Psoas muscle (tissue), 8 donors: ENCODE results near the gene MYO1G. TPM values are rescaled to one million over a fixed set of nuclear protein-coding genes. Genes with fewer than 3 reads are reported as not detected.

ENCODE experiments used
- ATAC-seq, 4 donors: fragments of 200-7000 bp; cut with Tn5 transposase; one replicate each; pipeline ENCODE4 v1.9.1; 2020; ENCODE audit warnings: moderate library complexity in 3 of 4, mild to moderate bottlenecking in 2 of 4
- DNase-seq, 2 donors: peaks; one replicate each; pipeline ENCODE4 v3.0.0-alpha.2; 2020
- H3K27ac ChIP-seq: fragments of 200-600 bp; one replicate; pipeline ENCODE4 v1.8.0; 2022
- H3K27me3 ChIP-seq, 3 donors: fragments of 200-600 bp in 1 of 3; one replicate each; pipeline versions ENCODE4 v1.6.1 to v1.8.0; 2013 to 2022; ENCODE audit warnings: low read length in 2 of 3, mild to moderate bottlenecking in 2 of 3, moderate library complexity in 1 of 3; ENCODE audit not compliant: insufficient read depth in 3 of 3
- H3K36me3 ChIP-seq, 2 donors: fragments of 200-600 bp in 1 of 2; one replicate each; pipeline versions ENCODE4 v1.6.1 to v1.8.0; 2013 to 2022; ENCODE audit warnings: low read depth in 1 of 2, mild to moderate bottlenecking in 1 of 2, moderate library complexity in 1 of 2; ENCODE audit not compliant: insufficient read depth in 1 of 2
- H3K4me1 ChIP-seq: fragments of 200-600 bp; one replicate; pipeline ENCODE4 v1.8.0; 2022
- H3K4me3 ChIP-seq: fragments of 200-600 bp; one replicate; pipeline ENCODE4 v1.8.0; 2022; ENCODE audit warnings: mild to moderate bottlenecking
- H3K9me3 ChIP-seq: fragments of 200-600 bp; one replicate; pipeline ENCODE4 v1.8.0; 2022
- WGBS, 3 donors: extraction: QIAGEN DNeasy Blood & Tissue Kit; methylation state at CpG; one replicate each; pipeline versions ENCODE4 v1.1.6 to v1.1.7; 2013; 5-methylcytosine and 5-hydroxymethylcytosine counted together
- intact Hi-C, 2 donors: fragments of 100-400 bp; cut with DNase I; formaldehyde crosslinking; loops; one replicate each; pipeline versions ENCODE4 v1.11.0 to v1.14.2; 2022
- polyA plus RNA-seq, 3 donors: library from polyadenylated mRNA; stranded (reverse); fragments of 200-250 nt; gene quantifications; one replicate each; pipeline ENCODE4 v1.2.3, GENCODE V29; 2013
- total RNA-seq, 4 donors: library from RNA; stranded (reverse); fragmentation: NEBNext Ultra II Directional in 2 of 4; extraction: Animal tissue kit (Norgen Biotek cat#: 25700) in 2 of 4; gene quantifications; one replicate each; pipeline versions ENCODE4 v1.2.1 to v1.2.4, GENCODE V29; 2021 to 2023
- TF ChIP-seq, protein P1 (sequence below): fragments of 200-600 bp; IDR thresholded peaks from one replicate; pipeline ENCODE4 v1.8.0; 2022; ENCODE audit warnings: antibody characterized with exemption
- donor health status: healthy with polysubstance abuse.
- donor health status: DM: no; HTN: no; CAD: no; lungs with moderate emphysema.
- donor health status: Bipolar disorder and iron deficiency.
- donor health status: healthy.
- donor health status: DM: yes; HTN: yes; CAD: no.
- donor health status: DM: no; HTN: no; CAD: no.
- donor health status: DM: no; HTN: no; CAD: no.
- donor health status: DM: yes; HTN: yes; CAD: no.

Gene MYO1G
- total and polyA plus RNA-seq, 7 donors = 0.11 to 1.9 (median 0.41) TPM

DNA sequence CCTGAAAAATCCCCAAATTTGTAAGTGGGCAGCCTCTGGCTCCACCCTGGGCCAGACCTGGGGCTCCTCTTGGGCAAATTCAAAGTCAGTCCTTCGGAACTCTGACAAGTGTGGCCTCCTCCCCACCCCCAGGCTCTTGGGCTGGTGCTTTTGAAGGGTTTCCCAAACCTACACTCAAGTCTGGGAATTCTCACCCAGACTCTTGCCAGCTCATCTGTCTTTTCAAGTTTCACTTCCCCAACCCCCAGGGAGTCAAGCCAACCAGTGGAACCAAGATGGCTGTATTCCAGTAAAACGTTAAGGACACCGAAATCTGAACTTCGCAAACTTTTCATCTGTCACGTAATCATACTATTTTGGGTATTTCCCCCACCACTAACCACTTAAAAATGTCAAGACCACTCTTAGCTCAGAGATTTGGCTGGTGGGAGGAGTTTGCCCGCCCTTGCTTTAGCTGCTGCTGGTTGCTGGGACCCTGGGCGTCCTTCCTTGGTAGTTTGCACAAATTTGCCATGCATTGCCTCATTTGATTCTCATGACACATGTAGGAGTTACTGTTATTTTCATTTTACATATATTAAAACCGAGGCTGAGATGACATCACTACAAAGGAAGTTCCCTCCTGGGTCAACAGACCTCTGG is 1.7 kb upstream of the MYO1G start:
- no peak for DNase-seq
- ATAC-seq = peak in 1 of 4 donors; percentile 29
- intact Hi-C loops = loop anchor here in 1 of 2 donors (2.0 kb wide), 1 partner anchor 60 kb away; no protein-coding TSS in a partner anchor
- peak overlapping the region; percentile 36 for H3K27ac ChIP-seq
- WGBS, 3 donors = 54 to 69% (median 54%) methylated on average over 8 of the region's 8 CpGs
- no peak overlapping the region for H3K4me3 ChIP-seq
- TF ChIP-seq, protein P1, sequence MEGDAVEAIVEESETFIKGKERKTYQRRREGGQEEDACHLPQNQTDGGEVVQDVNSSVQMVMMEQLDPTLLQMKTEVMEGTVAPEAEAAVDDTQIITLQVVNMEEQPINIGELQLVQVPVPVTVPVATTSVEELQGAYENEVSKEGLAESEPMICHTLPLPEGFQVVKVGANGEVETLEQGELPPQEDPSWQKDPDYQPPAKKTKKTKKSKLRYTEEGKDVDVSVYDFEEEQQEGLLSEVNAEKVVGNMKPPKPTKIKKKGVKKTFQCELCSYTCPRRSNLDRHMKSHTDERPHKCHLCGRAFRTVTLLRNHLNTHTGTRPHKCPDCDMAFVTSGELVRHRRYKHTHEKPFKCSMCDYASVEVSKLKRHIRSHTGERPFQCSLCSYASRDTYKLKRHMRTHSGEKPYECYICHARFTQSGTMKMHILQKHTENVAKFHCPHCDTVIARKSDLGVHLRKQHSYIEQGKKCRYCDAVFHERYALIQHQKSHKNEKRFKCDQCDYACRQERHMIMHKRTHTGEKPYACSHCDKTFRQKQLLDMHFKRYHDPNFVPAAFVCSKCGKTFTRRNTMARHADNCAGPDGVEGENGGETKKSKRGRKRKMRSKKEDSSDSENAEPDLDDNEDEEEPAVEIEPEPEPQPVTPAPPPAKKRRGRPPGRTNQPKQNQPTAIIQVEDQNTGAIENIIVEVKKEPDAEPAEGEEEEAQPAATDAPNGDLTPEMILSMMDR = no peak
- no peaks in the 10 kb centered on the region for H3K27me3 ChIP-seq
- H3K4me1 ChIP-seq = peaks cover 12% of the 10 kb centered on the region
- no peaks in the 10 kb centered on the region for H3K9me3 ChIP-seq
- peaks cover 8 to 62% of the 10 kb centered on the region in 2 donors for H3K36me3 ChIP-seq

DNA sequence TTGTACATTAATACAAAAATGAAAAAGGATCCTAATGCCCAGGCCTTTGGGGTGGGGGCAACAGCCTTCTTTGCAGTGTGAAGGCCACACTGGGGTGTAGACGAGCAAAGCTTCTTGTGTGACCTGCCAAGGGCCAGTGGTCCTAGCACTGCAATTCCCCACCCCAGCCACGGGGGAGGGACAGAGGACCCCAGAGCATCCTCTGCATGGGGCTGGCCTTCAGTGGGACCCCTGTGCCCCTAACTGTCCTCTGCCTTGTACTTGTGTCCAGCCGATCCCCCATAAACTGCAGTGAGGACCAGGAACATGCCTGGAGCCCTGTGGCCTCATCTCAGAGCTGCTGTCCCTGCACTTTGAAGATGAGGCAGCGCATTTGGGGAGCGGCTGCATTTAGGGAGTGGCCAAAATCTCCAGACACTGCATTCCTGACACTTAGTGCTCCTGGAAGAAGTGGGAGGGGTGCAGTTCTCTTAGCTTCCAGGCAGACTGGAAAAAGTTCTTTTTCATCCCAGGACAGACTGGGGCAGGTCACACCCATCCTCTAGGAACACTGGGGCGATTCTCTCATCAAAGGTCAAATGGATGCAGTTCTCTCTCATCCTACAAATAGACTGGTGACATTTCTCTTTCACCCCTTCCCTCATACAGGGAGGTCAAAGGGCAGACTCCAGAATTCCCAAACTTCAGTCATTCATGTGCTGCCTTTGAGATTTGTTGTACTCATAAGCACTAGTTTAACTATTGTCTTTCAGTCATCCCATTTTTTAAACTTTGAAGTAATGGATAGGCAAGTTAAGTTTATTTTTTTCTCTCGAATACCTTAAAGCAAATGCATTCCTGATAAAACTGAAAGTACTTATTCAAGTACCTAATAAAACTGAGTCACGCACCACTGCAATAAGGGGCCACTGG is 922 bp upstream of the MYO1G start:
- 81 to 85% (median 82%) methylated on average over 8 of the region's 8 CpGs for WGBS, 3 donors

GRCh38 chr7:44977959-44978335 is 868 bp downstream of the MYO1G start:
- Histone ChIP-seq H3K36me3 (peaks cover 0 to 36% of the 10 kb centered on the region in 2 donors), H3K4me1 (no peaks in the 10 kb centered on the region), H3K27me3 (no peaks in the 10 kb centered on the region), H3K9me3 (no peaks in the 10 kb centered on the region), H3K4me3 (peak overlapping the region; percentile 15), H3K27ac (no peak overlapping the region)
- WGBS, 3 donors = 58 to 66% (median 59%) methylated on average over 6 of the region's 6 CpGs
- intact Hi-C loops = no loop called here
- no peak for DNase-seq
- ATAC-seq = no peak
- TF ChIP-seq, protein P1 = no peak

More for the DNA sequence above, 922 bp upstream of the MYO1G start:
- DNase-seq = no peak
- peak overlapping the region; percentile 36 for H3K27ac ChIP-seq
- no peaks in the 10 kb centered on the region for H3K9me3 ChIP-seq
- peaks cover 6% of the 10 kb centered on the region for H3K4me1 ChIP-seq
- intact Hi-C loops = loop anchor here in 1 of 2 donors (2.0 kb wide), 1 partner anchor 61 kb away; no protein-coding TSS in a partner anchor
- ATAC-seq = peak in 1 of 4 donors; percentile 8
- TF ChIP-seq, protein P1 = no peak
- H3K27me3 ChIP-seq = no peaks in the 10 kb centered on the region
- H3K4me3 ChIP-seq = no peak overlapping the region
- peaks cover 8 to 54% of the 10 kb centered on the region in 2 donors for H3K36me3 ChIP-seq

GRCh38 chr7:44977304-44977958 is 1.4 kb downstream of the MYO1G start:
- WGBS, 3 donors = 68 to 76% (median 68%) methylated on average over 7 to 8 of the region's 8 CpGs

More at GRCh38 chr7:44977304-44977958, 1.4 kb downstream of the MYO1G start:
- no peaks in the 10 kb centered on the region for H3K9me3 ChIP-seq
- no peak for ATAC-seq
- H3K27me3 ChIP-seq = no peaks in the 10 kb centered on the region
- no peak for DNase-seq
- no peaks in the 10 kb centered on the region for H3K4me1 ChIP-seq
- TF ChIP-seq, protein P1 = no peak
- intact Hi-C loops = no loop called here
- no peak overlapping the region for H3K4me3 ChIP-seq
- H3K36me3 ChIP-seq = peaks cover 0 to 31% of the 10 kb centered on the region in 2 donors
- H3K27ac ChIP-seq = no peak overlapping the region
